ENCODE measurements around the gene PIP5K1A.

Gene PIP5K1A

GRCh38 chr1:151282883-151283725 is 84.8 kb downstream of the PIP5K1A start (continued):
- TF ChIP-seq PATZ1 (CRISPR knock-in tag; IDR thresholded peaks at IDR 0.05; ENCODE audit: borderline replicate concordance) (no peak), TSHZ2 (CRISPR knock-in tag; IDR thresholded peaks at IDR 0.05) (no peak)

GRCh38 chr1:151284013-151284577 is 85.7 kb downstream of the PIP5K1A start:
- TF ChIP-seq ZNF565 (CRISPR knock-in tag; conservative IDR thresholded peaks at IDR 0.05; ENCODE audit: low read depth), result no peak
- no peak for TF ChIP-seq PPARA (CRISPR knock-in tag; IDR thresholded peaks at IDR 0.05; ENCODE audit: borderline replicate concordance)
- no peak for TF ChIP-seq ARNTL (CRISPR knock-in tag; IDR thresholded peaks at IDR 0.05; ENCODE audit: borderline replicate concordance, low read depth)
- TF ChIP-seq POU6F1 (CRISPR knock-in tag; IDR thresholded peaks at IDR 0.05; ENCODE audit: borderline replicate concordance, low read depth), result no peak
- TF ChIP-seq RARB (CRISPR knock-in tag; IDR thresholded peaks at IDR 0.05), result no peak
- TF ChIP-seq SNAI2 (CRISPR knock-in tag; IDR thresholded peaks at IDR 0.05), result no peak
- no peak for TF ChIP-seq ZFP30 (CRISPR knock-in tag; IDR thresholded peaks at IDR 0.05)
- TF ChIP-seq ZNF70 (CRISPR knock-in tag; IDR thresholded peaks at IDR 0.05), result no peak
- no peak for TF ChIP-seq GLIS3 (CRISPR knock-in tag; IDR thresholded peaks at IDR 0.05)
- ATAC-seq, result no peak

- ATAC-seq, result no peak
- TF ChIP-seq ISL1 (CRISPR knock-in tag; IDR thresholded peaks at IDR 0.05) (no peak), CREB5 (CRISPR knock-in tag; IDR thresholded peaks at IDR 0.05; ENCODE audit: low read depth) (no peak), ZFP3 (CRISPR knock-in tag; IDR thresholded peaks at IDR 0.05) (no peak), ESRRG (CRISPR knock-in tag; IDR thresholded peaks at IDR 0.05) (no peak), ZFP30 (CRISPR knock-in tag; IDR thresholded peaks at IDR 0.05) (no peak), GLIS3 (CRISPR knock-in tag; IDR thresholded peaks at IDR 0.05) (no peak), SNAI2 (CRISPR knock-in tag; IDR thresholded peaks at IDR 0.05) (no peak), TSHZ2 (CRISPR knock-in tag; IDR thresholded peaks at IDR 0.05) (no peak), TCF4 (CRISPR knock-in tag; IDR thresholded peaks at IDR 0.05; ENCODE audit: borderline replicate concordance) (no peak), ZNF565 (CRISPR knock-in tag; conservative IDR thresholded peaks at IDR 0.05; ENCODE audit: low read depth) (no peak), RARB (CRISPR knock-in tag; IDR thresholded peaks at IDR 0.05) (no peak), ZNF8 (CRISPR knock-in tag; IDR thresholded peaks at IDR 0.05) (no peak), ARNTL (CRISPR knock-in tag; IDR thresholded peaks at IDR 0.05; ENCODE audit: borderline replicate concordance, low read depth) (no peak), ZC3H10 (CRISPR knock-in tag; IDR thresholded peaks at IDR 0.05) (no peak), OSR1 (CRISPR knock-in tag; IDR thresholded peaks at IDR 0.05) (no peak), TOX (CRISPR knock-in tag; IDR thresholded peaks at IDR 0.05; ENCODE audit: borderline replicate concordance) (no peak), CSRNP3 (CRISPR knock-in tag; IDR thresholded peaks at IDR 0.05) (no peak), PPARA (CRISPR knock-in tag; IDR thresholded peaks at IDR 0.05; ENCODE audit: borderline replicate concordance) (no peak), POU6F1 (CRISPR knock-in tag; IDR thresholded peaks at IDR 0.05; ENCODE audit: borderline replicate concordance, low read depth) (no peak)
These were observed 88.4 kb downstream of the PIP5K1A start for GRCh38 chr1:151286619-151287340.
